SK-MEL-5 (cell line): ENCODE measurements around the gene MDH1. TPM values are rescaled to one million over a fixed set of nuclear protein-coding genes. Genes with fewer than 3 reads are reported as not detected.
"Not testable (repeated sequence)": the region's sequence is repeated elsewhere in the genome, so short reads cannot be mapped to it uniquely, and the experiment has no call there.

Source experiments
- DNase-seq: peaks from one replicate; pipeline ENCODE4 v3.0.0-alpha.2; 2016; ENCODE audit warnings: low read depth, low spot score
- in situ Hi-C: cut with HindIII; loops from 2 replicates; pipeline ENCODE4 v1.10.0; 2016; ENCODE audit warnings: low sequenced_read_pairs, high pct_unique_total_duplicates, low pct_unique_long_range_greater_than_20kb
- total RNA-seq: library from RNA; depleted of rRNA; stranded (reverse); fragments of >200 nt; shearing (Covaris generic); gene quantifications from 2 replicates; pipeline ENCODE4 v1.2.3, GENCODE V29; 2014

MDH1 gene
- total RNA-seq, 1 experiment from 2014 or later: 885 TPM

DNA sequence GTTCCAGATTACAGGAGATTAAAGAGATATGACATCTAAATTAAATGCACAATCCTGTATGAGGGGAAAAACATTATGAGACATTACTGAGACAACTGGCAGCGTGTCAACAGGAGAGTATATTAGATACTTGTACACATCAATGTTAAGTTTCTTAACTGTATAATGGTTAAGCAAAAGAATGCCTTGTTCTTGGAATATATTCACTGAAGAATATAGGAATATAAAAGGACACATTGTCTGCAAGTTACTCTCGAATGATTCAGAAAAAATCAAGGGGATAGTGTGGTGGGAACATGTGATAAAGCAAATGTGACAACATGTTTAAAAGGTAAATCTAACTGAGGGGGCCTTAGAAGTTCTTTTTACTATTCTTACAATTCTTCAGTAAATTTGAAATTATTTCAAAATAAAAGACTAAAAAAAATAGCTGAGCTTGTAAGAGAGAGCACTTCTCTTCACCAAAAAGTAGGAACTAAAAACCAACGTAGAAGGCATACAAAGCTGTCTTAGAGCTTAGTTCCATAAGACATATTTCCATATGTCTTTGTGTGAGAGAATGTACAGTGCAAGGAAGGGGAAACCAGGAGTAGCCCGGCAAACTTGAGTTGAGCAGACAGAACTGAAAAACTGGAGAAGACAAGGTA is 8.0 kb upstream of the MDH1 start:
- peak; percentile 92 for DNase-seq
- in situ Hi-C loops: no loop called here

DNA sequence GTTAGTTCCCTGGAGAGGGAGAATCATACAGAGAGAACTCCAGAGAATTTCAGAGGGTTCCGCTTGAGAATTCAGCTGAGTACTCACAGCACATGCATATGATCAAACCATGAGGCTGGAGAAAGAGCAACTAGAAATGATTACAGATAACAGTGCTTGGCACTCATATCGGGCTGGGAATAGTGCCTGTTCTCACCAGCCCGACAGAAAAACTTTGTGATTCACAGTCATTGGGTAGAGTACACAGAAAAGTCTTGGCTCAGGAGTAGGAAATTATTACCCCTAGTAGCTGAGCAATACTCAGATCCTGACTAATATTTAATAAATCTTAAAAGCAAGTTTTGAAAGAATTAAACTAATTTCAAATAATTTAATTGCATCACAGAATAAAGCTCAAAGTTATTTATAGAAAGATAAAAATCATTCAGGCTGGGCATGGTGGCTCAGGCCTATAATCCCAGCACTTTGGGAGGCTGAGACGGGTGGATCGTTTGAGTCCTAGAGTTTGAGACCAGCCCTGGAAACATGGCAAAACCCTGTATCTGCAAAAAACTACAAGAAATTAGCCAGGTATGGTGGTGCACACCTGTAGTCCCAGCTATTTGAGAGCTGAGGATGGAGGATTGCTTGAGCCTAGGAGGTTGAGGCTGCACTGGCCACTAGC is 7.3 kb upstream of the MDH1 start:
- peak; percentile 89 for DNase-seq
- in situ Hi-C loops: no loop called here

DNA sequence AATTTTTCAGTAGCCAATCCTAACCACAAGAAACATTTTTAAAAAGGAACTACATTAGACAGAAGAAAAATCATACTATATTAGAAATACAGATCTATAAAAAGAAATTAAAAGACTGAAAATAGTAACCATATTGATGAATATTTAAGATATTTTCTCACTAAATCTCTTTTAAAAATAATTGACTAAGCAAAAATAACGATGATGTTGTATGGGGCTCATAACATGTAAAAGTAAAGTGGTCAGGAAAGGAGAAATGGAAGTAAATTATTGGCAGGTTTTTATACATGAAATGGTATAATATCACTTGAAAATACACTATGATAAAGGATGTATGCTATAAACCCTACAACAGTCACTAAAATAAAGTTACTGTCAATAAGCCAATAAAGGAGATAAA is 5.9 kb upstream of the MDH1 start:
- in situ Hi-C loops: no loop called here

DNA sequence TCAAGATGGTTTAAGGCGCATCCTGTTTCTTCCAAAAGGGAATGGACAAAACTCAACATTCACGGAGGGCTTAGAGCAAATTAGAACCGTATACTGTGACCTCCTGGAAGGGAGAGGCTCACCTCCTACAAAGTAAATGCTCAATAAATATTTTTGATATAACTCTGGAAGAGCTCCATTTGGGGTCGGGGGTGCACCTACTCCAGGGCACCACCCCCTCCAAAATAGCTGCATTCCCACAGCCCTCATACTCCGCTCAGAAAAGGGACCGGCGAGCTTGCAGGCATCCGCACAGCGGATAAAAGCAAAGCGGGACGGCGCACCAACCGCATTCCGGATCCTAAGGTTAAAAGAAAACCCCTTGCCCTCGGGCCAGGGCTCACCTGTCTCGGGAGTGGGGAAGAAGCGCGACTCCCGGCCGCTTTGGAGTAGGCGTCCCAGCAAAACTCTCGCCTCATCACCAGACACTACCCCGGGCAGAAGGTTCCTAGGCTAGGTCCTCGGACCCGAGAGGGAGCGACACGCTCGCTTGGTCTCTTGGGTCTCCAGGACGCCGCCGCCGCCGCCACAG is 864 bp upstream of the MDH1 start:
- in situ Hi-C loops: no loop called here
- peak; percentile 17 for DNase-seq

More for the DNA sequence above, 5.9 kb upstream of the MDH1 start:
- DNase-seq: peak; percentile 14

DNA sequence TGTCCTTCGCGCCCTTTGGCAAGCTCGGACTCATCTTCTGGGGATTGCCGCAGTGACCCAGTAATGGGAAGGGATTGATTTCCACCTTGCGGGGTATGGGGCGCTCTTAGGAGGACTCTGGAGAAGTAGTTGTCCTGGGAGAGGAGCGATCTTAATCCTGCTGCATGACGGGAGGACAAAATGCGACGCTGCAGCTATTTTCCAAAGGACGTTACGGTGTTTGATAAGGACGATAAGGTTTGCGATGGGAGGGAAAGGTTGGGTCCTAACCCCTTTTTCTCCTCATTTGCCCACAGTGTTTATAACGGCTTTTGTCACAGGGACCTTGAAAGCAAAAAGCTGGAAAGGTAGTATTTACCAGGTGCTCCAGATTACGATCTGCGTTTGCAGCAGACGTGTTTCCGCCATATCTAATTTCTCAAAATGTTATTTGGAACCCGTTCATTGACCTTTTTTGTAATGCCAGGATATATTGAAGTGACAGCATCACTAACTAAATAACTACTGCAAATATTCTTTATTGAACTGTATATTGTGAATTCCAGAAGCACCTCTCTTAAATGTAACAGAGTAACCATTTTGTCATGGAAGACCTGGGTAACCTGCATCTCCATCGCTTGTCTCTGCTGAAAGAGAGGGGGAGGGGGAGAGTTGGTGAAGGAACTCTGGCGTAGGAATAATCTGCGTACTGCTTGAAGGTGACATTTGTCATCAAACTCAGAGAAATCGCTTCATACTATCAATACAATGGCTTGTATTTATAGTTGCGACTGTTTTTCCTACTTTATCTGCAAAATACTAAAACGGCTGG is 590 bp downstream of the MDH1 start:
- in situ Hi-C loops: no loop called here
- DNase-seq: peak; percentile 34

DNA sequence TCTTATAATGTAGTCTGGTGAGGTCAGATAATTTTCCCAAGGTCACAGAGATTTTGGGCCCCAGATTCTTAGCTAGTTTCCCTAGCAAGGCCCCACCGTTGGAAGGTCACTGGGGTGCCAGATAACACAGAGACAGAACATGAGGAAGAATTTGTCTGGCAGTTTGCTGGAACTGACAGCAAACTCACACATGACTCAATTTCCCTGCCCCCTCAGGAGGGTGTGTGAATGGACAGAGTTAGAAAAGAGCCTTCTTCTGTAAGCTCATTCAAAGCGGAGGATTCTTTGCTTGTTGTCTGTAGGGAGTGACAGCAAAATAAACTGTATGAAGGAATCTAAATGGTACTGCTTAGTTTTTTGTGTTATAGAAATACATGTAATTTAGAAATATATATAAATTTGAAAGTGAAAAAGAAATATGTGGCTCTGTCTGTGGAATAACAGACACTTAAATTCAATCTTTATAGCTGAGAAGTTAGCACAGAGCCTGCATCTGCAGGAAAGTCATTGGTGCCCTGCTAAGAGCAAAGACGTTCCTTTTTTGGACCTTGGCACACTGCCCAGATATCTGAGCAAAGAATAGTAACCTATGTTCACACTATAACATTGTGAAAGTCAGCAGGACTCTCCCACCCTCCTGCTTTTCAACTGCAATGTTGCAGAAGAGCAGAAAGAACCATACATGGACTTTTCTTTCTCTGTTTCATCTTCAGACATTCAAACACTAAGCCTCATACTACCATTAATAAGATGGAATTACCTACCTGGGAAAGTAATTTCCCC is 2.1 kb downstream of the MDH1 start:
- in situ Hi-C loops: no loop called here
- DNase-seq: peak; percentile 69

GRCh38 chr2:63591566-63592175 is 2.9 kb downstream of the MDH1 start:
- in situ Hi-C loops: no loop called here
- DNase-seq: no peak

- in situ Hi-C loops: no loop called here
- peak; percentile 33 for DNase-seq
Observed at GRCh38 chr2:63594660-63595059, 5.9 kb downstream of the MDH1 start.

DNA sequence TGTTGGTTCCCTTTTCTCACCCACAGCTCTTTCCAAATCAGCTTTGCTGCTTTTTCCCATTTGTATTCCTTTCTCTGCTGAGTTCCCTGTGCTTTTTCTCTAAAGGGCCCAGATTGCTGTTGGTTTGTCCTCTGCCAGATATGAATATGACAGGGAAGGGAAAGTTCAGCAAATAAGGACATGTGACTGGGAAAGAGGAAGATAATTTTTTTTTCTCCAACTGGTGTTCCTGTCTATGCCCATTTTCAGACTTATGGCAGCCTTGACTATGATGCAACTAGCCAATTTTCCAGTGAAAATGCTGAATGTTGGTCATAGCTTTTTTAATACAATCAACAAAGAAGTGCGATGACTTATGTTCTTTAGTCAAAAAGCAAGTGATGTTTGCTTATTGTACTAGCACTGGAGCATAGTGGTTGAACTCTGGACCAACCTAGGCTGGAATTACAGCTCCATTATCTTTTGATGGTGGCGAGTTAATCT is 7.7 kb downstream of the MDH1 start:
- no peak for DNase-seq
- in situ Hi-C loops: no loop called here

DNA sequence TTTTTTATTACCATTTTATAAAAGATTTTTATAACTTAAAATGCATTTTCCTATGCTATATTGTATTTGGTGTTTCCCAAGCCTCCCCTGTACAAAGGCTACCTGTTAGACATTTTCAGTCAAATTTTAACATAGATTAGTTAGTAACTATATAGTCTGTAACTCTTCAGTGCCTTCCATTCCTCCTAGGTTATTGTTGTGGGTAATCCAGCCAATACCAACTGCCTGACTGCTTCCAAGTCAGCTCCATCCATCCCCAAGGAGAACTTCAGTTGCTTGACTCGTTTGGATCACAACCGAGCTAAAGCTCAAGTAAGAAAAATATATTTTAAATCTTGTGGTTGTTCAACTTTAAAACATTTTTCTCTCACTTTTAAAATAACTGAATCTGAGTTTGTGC is 10.2 kb downstream of the MDH1 start:
- no peak for DNase-seq
- in situ Hi-C loops: no loop called here

- DNase-seq: no peak
- in situ Hi-C loops: no loop called here
Observed at GRCh38 chr2:63600881-63601460, 12.2 kb downstream of the MDH1 start.

- in situ Hi-C loops: no loop called here
Observed at GRCh38 chr2:63604666-63605065, 15.9 kb downstream of the MDH1 start.

DNA sequence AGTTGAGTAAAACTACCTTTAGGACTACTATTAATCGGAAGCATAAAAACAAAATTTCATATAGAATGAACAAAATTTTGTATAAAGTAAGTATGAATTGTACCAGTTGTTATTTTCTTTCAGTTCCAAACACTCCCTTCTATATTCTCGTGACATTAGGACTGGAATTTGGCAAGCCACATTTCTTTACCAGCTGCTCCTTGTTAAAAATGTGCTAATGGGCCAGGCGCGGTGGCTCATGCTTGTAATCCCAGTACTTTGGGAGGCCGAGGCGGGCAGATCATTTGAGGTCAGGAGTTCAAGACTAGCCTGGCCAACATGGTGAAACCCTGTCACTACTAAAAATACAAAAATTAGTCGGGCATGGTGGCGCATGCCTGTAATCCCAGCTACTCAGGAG is 20.1 kb downstream of the MDH1 start:
- in situ Hi-C loops, DNase-seq: not testable (repeated sequence)

More at GRCh38 chr2:63604666-63605065, 15.9 kb downstream of the MDH1 start:
- no peak for DNase-seq

DNA sequence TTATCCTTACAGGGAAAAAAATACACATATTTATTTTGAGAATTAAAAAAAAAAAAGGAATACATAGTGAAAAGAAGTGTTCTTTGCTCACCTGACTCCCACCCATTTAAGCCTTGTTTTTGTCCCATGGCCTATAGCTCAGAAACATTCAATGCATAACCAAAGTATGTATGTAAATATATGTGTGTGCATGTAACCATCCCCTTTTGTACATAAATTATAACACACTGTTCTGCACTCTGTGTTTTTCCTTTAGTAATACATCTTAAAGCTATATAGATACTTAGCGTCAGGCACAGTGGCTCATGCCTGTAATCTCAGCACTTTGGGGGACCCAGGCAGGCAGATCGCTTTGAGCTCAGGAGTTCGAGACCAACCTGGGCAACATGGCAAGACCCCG is 21.8 kb downstream of the MDH1 start:
- in situ Hi-C loops: no loop called here

DNA sequence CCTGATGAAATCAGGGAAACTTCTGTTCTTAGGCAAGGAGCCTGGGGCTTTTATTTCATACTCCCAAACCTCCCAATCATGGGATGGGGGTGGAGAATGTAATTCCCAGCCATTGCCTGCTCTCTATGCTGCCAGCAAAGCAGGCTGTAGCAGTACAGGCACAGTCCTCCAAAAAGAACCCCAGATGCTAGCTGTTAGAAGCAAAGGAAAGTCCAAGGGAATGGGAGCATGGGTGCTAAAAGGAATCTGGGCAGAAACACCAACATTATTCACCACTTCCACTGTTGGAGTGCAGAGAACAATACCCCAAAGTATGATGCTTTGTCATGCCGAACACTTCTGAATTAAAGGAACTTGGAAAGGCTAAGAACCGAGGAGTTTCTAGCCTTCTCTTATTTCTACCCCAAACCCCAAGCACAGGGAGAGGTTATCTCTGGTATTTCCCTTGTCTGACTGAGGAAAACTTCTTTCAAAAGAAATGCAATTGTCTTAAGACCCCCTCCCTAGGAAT is 24.7 kb downstream of the MDH1 start:
- in situ Hi-C loops: no loop called here
- DNase-seq: no peak

More for the DNA sequence above, 21.8 kb downstream of the MDH1 start:
- no peak for DNase-seq

DNA sequence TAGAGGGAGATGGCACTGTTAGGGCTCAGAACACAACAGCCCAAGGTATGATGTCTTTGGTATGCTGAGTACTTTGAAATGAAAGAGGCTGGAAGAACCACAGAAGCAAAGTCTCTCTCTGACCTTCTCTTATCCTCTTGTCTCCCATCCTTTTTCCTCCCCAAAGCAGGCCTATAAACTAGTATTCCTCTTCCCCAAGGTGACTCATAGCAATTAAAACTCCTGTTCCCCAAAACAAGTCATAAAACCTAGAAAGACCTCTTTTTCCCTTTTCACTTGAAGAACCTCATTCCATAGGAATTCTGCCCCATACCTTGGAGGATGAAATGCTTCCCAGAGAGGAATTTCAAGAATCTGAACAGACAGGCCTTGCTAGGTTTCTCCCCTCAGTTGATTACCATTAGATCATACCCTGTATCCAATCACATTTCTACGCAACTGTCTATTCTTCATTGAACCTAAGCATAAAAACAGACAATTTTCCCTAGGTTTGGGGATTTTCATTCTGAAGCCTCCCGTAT is 25.7 kb downstream of the MDH1 start:
- in situ Hi-C loops: no loop called here
- no peak for DNase-seq
